Measurements from ENCODE around the gene PCNT.

DNA sequence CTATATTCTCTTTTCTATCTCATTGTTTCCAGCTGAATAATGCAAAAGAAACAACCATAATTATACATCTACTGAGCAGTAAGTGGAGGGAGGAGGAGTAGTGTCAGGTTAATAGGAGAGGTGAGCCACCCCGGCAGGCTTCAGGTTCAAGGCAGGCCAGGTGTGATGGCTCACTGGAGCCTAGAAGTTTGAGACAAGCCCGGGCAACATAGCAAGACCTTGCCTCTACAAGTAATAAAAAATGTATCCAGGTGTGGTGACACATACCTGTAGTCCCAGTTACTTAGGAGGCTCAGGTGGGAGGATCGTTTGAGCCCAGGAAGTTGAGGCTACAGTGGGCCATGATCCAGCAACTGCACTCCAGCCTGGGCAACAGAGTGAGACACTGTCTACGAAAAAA lies 132.8 kb downstream of the PCNT start:
- TF ChIP-seq, protein P1, sequence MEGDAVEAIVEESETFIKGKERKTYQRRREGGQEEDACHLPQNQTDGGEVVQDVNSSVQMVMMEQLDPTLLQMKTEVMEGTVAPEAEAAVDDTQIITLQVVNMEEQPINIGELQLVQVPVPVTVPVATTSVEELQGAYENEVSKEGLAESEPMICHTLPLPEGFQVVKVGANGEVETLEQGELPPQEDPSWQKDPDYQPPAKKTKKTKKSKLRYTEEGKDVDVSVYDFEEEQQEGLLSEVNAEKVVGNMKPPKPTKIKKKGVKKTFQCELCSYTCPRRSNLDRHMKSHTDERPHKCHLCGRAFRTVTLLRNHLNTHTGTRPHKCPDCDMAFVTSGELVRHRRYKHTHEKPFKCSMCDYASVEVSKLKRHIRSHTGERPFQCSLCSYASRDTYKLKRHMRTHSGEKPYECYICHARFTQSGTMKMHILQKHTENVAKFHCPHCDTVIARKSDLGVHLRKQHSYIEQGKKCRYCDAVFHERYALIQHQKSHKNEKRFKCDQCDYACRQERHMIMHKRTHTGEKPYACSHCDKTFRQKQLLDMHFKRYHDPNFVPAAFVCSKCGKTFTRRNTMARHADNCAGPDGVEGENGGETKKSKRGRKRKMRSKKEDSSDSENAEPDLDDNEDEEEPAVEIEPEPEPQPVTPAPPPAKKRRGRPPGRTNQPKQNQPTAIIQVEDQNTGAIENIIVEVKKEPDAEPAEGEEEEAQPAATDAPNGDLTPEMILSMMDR (IDR thresholded peaks at IDR 0.05), result no peak
- TF ChIP-seq EP300 (IDR thresholded peaks at IDR 0.05) (no peak), POLR2A (IDR thresholded peaks at IDR 0.05) (no peak), POLR2AphosphoS5 (IDR thresholded peaks at IDR 0.05) (no peak)
